GM19043 (cell line): ENCODE results near the gene DCUN1D3.
A peak's percentile ranks its signal among the peaks of the same experiment; 100 is the strongest.
"Not testable (repeated sequence)": the region's sequence is repeated elsewhere in the genome, so short reads cannot be mapped to it uniquely, and the experiment has no call there.

ENCODE experiments used
- ATAC-seq: cut with Tn5 transposase; IDR thresholded peaks from one replicate; pipeline ENCODE4 v1.9.1; 2021; ENCODE audit warnings: low read depth; ENCODE audit not compliant: unreplicated experiment

DCUN1D3 gene

GRCh38 chr16:20866145-20866772 is 33.9 kb downstream of the DCUN1D3 start:
- ATAC-seq, result no peak

GRCh38 chr16:20865420-20866131 is 34.6 kb downstream of the DCUN1D3 start:
- peak; percentile 59 for ATAC-seq

GRCh38 chr16:20864376-20864775 is 35.8 kb downstream of the DCUN1D3 start:
- ATAC-seq, result not testable (repeated sequence)

GRCh38 chr16:20862162-20862960 is 37.8 kb downstream of the DCUN1D3 start:
- ATAC-seq, result no peak

- not testable (repeated sequence) for ATAC-seq
Measured at GRCh38 chr16:20860995-20861394, 39.2 kb downstream of the DCUN1D3 start.

GRCh38 chr16:20860361-20860760 is 39.8 kb downstream of the DCUN1D3 start:
- ATAC-seq, result no peak

GRCh38 chr16:20859699-20860098 is 40.5 kb downstream of the DCUN1D3 start:
- no peak for ATAC-seq

GRCh38 chr16:20859229-20859628 is 40.9 kb downstream of the DCUN1D3 start:
- no peak for ATAC-seq

- ATAC-seq, result no peak
Measured at GRCh38 chr16:20857281-20857680, 42.9 kb downstream of the DCUN1D3 start.

GRCh38 chr16:20854963-20855362 is 45.2 kb downstream of the DCUN1D3 start:
- no peak for ATAC-seq

GRCh38 chr16:20853981-20854620 is 46.1 kb downstream of the DCUN1D3 start:
- no peak for ATAC-seq

- no peak for ATAC-seq
Measured at GRCh38 chr16:20853143-20853542, 47.0 kb downstream of the DCUN1D3 start.

- ATAC-seq, result no peak
Measured at GRCh38 chr16:20851601-20852000, 48.6 kb downstream of the DCUN1D3 start.

- no peak for ATAC-seq
Measured at GRCh38 chr16:20850981-20851380, 49.2 kb downstream of the DCUN1D3 start.

- ATAC-seq, result no peak
Measured at GRCh38 chr16:20849589-20850390, 50.4 kb downstream of the DCUN1D3 start.

GRCh38 chr16:20847550-20847949 is 52.6 kb downstream of the DCUN1D3 start:
- no peak for ATAC-seq

- no peak for ATAC-seq
Measured at GRCh38 chr16:20846551-20846950, 53.6 kb downstream of the DCUN1D3 start.

GRCh38 chr16:20846030-20846429 is 54.1 kb downstream of the DCUN1D3 start:
- ATAC-seq, result no peak

- ATAC-seq, result no peak
Measured at GRCh38 chr16:20844588-20844987, 55.6 kb downstream of the DCUN1D3 start.

GRCh38 chr16:20844054-20844453 is 56.1 kb downstream of the DCUN1D3 start:
- ATAC-seq, result no peak
